NCI-H187 (cell line): Measurements from ENCODE around the gene KCNJ1.

Source experiments
- DNase-seq, 2 experiments: peaks; one replicate each; lab custom pipeline; 2025; lab: John Stamatoyannopoulos, UW

The KCNJ1 gene

GRCh38 chr11:128848815-128849455 is 18.2 kb downstream of the KCNJ1 start:
- no peak for DNase-seq

GRCh38 chr11:128846985-128847384 is 20.1 kb downstream of the KCNJ1 start:
- DNase-seq = no peak

- DNase-seq = no peak
These were observed 21.7 kb downstream of the KCNJ1 start for GRCh38 chr11:128845334-128845780.

GRCh38 chr11:128843198-128843785 is 23.8 kb downstream of the KCNJ1 start:
- DNase-seq = no peak

- DNase-seq = no peak
These were observed 25.5 kb downstream of the KCNJ1 start for GRCh38 chr11:128841461-128842072.

GRCh38 chr11:128840783-128841182 is 26.3 kb downstream of the KCNJ1 start:
- DNase-seq = no peak

GRCh38 chr11:128840137-128840536 is 27.0 kb downstream of the KCNJ1 start:
- DNase-seq = no peak

GRCh38 chr11:128839081-128839480 is 28.0 kb downstream of the KCNJ1 start:
- no peak for DNase-seq

- DNase-seq = no peak
These were observed 29.5 kb downstream of the KCNJ1 start for GRCh38 chr11:128837627-128838026.

GRCh38 chr11:128835741-128836430 is 31.2 kb downstream of the KCNJ1 start:
- no peak for DNase-seq

- DNase-seq = no peak
These were observed 32.9 kb downstream of the KCNJ1 start for GRCh38 chr11:128834157-128834556.

- DNase-seq = no peak
These were observed 35.0 kb downstream of the KCNJ1 start for GRCh38 chr11:128832121-128832497.

- DNase-seq = peak; percentile 6 to 55
These were observed 35.6 kb downstream of the KCNJ1 start for GRCh38 chr11:128831174-128832120.

GRCh38 chr11:128830290-128831173 is 36.6 kb downstream of the KCNJ1 start:
- DNase-seq = no peak

GRCh38 chr11:128828350-128828749 is 38.7 kb downstream of the KCNJ1 start:
- DNase-seq = no peak

- no peak for DNase-seq
These were observed 39.8 kb downstream of the KCNJ1 start for GRCh38 chr11:128827191-128827893.

- DNase-seq = no peak
These were observed 41.9 kb downstream of the KCNJ1 start for GRCh38 chr11:128825050-128825784.

- DNase-seq = no peak
These were observed 42.7 kb downstream of the KCNJ1 start for GRCh38 chr11:128824191-128825049.
